ENCODE data around the gene DLGAP1.

DNA sequence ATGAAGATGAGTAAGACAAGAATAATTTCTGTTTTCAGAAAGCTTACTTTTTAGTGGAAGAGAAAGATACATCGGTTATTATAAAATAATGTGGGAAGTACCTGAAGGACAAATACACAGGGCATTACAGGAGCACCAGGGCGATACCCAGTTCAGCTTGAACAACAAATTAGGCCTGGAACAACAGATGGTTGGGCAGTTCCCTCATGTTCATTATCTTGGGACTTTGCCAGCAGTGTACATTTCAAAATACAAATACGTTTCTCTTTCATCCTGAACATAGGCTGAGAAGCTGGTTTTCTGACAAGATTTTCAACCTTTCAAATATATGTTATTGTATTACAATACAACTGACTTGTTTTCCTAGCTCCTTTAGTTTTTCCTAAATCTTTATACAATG, 925.5 kb downstream of the DLGAP1 start:
- TF ChIP-seq, protein P1, sequence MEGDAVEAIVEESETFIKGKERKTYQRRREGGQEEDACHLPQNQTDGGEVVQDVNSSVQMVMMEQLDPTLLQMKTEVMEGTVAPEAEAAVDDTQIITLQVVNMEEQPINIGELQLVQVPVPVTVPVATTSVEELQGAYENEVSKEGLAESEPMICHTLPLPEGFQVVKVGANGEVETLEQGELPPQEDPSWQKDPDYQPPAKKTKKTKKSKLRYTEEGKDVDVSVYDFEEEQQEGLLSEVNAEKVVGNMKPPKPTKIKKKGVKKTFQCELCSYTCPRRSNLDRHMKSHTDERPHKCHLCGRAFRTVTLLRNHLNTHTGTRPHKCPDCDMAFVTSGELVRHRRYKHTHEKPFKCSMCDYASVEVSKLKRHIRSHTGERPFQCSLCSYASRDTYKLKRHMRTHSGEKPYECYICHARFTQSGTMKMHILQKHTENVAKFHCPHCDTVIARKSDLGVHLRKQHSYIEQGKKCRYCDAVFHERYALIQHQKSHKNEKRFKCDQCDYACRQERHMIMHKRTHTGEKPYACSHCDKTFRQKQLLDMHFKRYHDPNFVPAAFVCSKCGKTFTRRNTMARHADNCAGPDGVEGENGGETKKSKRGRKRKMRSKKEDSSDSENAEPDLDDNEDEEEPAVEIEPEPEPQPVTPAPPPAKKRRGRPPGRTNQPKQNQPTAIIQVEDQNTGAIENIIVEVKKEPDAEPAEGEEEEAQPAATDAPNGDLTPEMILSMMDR (IDR thresholded peaks at IDR 0.05), result no peak
- TF ChIP-seq POLR2A (IDR thresholded peaks at IDR 0.05), result no peak

All from testis (tissue), 2 donors.